DND-41 (cell line): Measurements from ENCODE around the gene CIAO3.

Source experiments
- ATAC-seq: fragments of 200-7000 bp; cut with Tn5 transposase; 3 replicates; pipeline ENCODE4 v1.9.1; 2021; ENCODE audit warnings: low read depth; ENCODE audit not compliant: insufficient read depth
- DNase-seq: peaks from one replicate; pipeline ENCODE4 v3.0.0-alpha.2; 2020
- H2AFZ ChIP-seq: 2 replicates; pipeline ENCODE4 v1.6.0; 2012; ENCODE audit warnings: low read depth, low read length
- H3K27ac ChIP-seq: 2 replicates; pipeline ENCODE4 v1.5.1; 2012; ENCODE audit warnings: low read length, inconsistent platforms
- H3K27me3 ChIP-seq: fragments of 200-600 bp; sonication (generic); 2 replicates; pipeline ENCODE4 v1.6.0; 2012; ENCODE audit warnings: low read length, mild to moderate bottlenecking, inconsistent platforms; ENCODE audit not compliant: insufficient read depth, poor library complexity
- H3K36me3 ChIP-seq: 2 replicates; pipeline ENCODE4 v1.5.1; 2012; ENCODE audit warnings: low read length, inconsistent platforms; ENCODE audit not compliant: insufficient read depth
- H3K4me1 ChIP-seq: 2 replicates; pipeline ENCODE4 v1.5.1; 2012; ENCODE audit warnings: mild to moderate bottlenecking, low read length; ENCODE audit not compliant: insufficient read depth
- H3K4me2 ChIP-seq: 2 replicates; pipeline ENCODE4 v1.6.0; 2012; ENCODE audit warnings: mild to moderate bottlenecking, moderate library complexity, low read length, inconsistent platforms; ENCODE audit not compliant: insufficient read depth
- H3K4me3 ChIP-seq, 2 experiments: fragments of 200-600 bp in 1 of 2; shearing (Covaris generic) in 1 of 2; 2 replicates each; pipeline ENCODE4 v1.5.1; 2012 to 2016; ENCODE audit warnings: inconsistent platforms in 2 of 2, low read length in 2 of 2, mild to moderate bottlenecking in 2 of 2, low read depth in 1 of 2, moderate library complexity in 1 of 2
- H3K79me2 ChIP-seq: 2 replicates; pipeline ENCODE4 v1.6.0; 2012; ENCODE audit warnings: low read length, inconsistent platforms; ENCODE audit not compliant: insufficient read depth
- H3K9ac ChIP-seq: 2 replicates; pipeline ENCODE4 v1.6.0; 2012; ENCODE audit warnings: low read depth, mild to moderate bottlenecking, inconsistent platforms, low read length, moderate library complexity
- H3K9me3 ChIP-seq: 2 replicates; pipeline ENCODE4 v1.5.1; 2012; ENCODE audit warnings: low read length, moderate library complexity, mild to moderate bottlenecking, inconsistent platforms; ENCODE audit not compliant: insufficient read depth, severe bottlenecking
- H4K20me1 ChIP-seq: 2 replicates; pipeline ENCODE4 v1.6.0; 2012; ENCODE audit warnings: low read length; ENCODE audit not compliant: insufficient read depth
- CTCF ChIP-seq: IDR thresholded peaks from 2 replicates; pipeline ENCODE4 v1.5.1; 2012; ENCODE audit warnings: borderline replicate concordance, low read length, moderate library complexity, mild to moderate bottlenecking; ENCODE audit not compliant: poor library complexity, severe bottlenecking; ENCODE audit errors: extremely low read depth
- EZH2 ChIP-seq: IDR thresholded peaks from 3 replicates; pipeline ENCODE4 v1.6.1; 2012; ENCODE audit warnings: borderline replicate concordance, low read depth, mild to moderate bottlenecking, moderate library complexity, low read length, inconsistent platforms; ENCODE audit not compliant: severe bottlenecking

Gene CIAO3

GRCh38 chr16:747978-748746 is 7.4 kb upstream of the CIAO3 start:
- Histone ChIP-seq H3K9me3 (no peaks in the 10 kb centered on the region), H3K36me3 (no peaks in the 10 kb centered on the region), H2AFZ (no peak overlapping the region), H3K4me2 (no peak overlapping the region), H3K9ac (no peak overlapping the region), H3K4me3 (no peak overlapping the region), H3K4me1 (no peaks in the 10 kb centered on the region), H3K27ac (no peak overlapping the region), H3K27me3 (no peaks in the 10 kb centered on the region), H4K20me1 (no peaks in the 10 kb centered on the region), H3K79me2 (no peaks in the 10 kb centered on the region)
- no peak for ATAC-seq
- TF ChIP-seq CTCF (no peak), EZH2 (no peak)
- no peak for DNase-seq

DNA sequence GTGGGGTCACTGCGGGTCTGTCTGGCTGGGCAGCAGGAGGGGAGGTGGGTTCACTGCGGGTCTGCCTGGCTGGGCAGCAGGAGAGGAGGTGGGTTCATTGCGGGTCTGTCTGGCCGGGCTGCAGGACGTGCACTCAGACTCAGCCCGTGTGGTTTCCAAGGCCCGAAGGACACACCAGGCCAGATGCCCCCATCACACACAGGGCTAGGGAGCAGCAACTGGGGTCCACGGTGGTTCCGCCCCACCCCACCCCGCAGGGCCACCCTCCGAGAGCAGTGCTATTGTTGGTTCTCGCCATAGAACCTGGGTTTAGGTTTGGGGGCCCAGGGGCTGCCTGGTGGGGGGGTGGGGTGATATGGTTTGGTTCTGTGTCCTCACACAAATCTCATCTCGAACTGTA is 5.8 kb upstream of the CIAO3 start:
- no peaks in the 10 kb centered on the region for H3K4me1 ChIP-seq
- no peak for ATAC-seq
- H4K20me1 ChIP-seq = no peaks in the 10 kb centered on the region
- no peak overlapping the region for H3K27ac ChIP-seq
- no peaks in the 10 kb centered on the region for H3K9me3 ChIP-seq
- no peak overlapping the region for H3K9ac ChIP-seq
- H3K4me3 ChIP-seq = no peak overlapping the region
- no peaks in the 10 kb centered on the region for H3K79me2 ChIP-seq
- no peaks in the 10 kb centered on the region for H3K27me3 ChIP-seq
- no peak for DNase-seq
- H2AFZ ChIP-seq = no peak overlapping the region
- TF ChIP-seq EZH2 = no peak
- TF ChIP-seq CTCF = no peak
- no peak overlapping the region for H3K4me2 ChIP-seq
- H3K36me3 ChIP-seq = no peaks in the 10 kb centered on the region

DNA sequence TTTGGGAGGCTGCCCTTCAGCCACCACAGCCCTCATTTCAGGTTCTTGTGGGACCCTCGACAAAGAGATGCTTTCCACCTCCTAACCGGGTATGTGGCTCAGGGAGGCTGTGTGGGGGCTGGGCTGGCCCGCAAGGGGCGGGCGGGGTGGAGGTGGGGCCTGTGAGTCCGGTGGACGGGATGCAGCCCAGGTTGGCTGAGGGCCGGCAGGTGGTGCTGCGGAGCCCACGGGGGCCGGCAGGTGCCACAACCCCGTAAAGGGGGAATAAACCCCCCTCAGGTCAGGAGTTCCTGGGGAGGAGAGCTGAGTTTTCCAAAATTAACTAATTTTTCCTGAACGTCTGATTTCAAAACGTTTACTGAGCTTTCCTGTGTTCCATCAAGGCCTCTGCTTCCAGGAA is 4.9 kb upstream of the CIAO3 start:
- no peaks in the 10 kb centered on the region for H3K9me3 ChIP-seq
- no peaks in the 10 kb centered on the region for H3K36me3 ChIP-seq
- DNase-seq (no peak), ATAC-seq (no peak)
- H2AFZ ChIP-seq = no peak overlapping the region
- no peak overlapping the region for H3K4me2 ChIP-seq
- H3K4me1 ChIP-seq = peaks cover 6% of the 10 kb centered on the region
- H3K27ac ChIP-seq = no peak overlapping the region
- no peaks in the 10 kb centered on the region for H3K79me2 ChIP-seq
- H4K20me1 ChIP-seq = no peaks in the 10 kb centered on the region
- H3K9ac ChIP-seq = no peak overlapping the region
- no peak overlapping the region for H3K4me3 ChIP-seq
- TF ChIP-seq CTCF (peak; percentile 14), EZH2 (no peak)
- no peaks in the 10 kb centered on the region for H3K27me3 ChIP-seq
